H1 (cell line): Measurements from ENCODE around the gene CSF2RB. TPM values are rescaled to one million over a fixed set of nuclear protein-coding genes. Genes with fewer than 3 reads are reported as not detected.

Source experiments
- CTCF ChIA-PET: fragments of 300-600 bp; sonication (Branson Sonifier 250); formaldehyde crosslinking; loops from one replicate; lab custom pipeline; 2021; ENCODE audit not compliant: partially characterized antibody; lab: Charles Lee
- POLR2A ChIA-PET: fragments of 300-600 bp; sonication (Branson Sonifier 250); formaldehyde crosslinking; loops from one replicate; lab custom pipeline; 2021; ENCODE audit warnings: inconsistent platforms; ENCODE audit not compliant: partially characterized antibody; lab: Charles Lee
- DNase-seq, 2 experiments: peaks; one replicate each; pipeline versions ENCODE4 v3.0.0 to v3.0.0-alpha.2; 2010 to 2022; ENCODE audit warnings: low spot score in 2 of 2, low read depth in 1 of 2, mixed read lengths in 1 of 2
- FAIRE-seq: peaks from 2 replicates; lab custom pipeline; 2011; peaks lifted over from hg19 to GRCh38; lab: Jason Lieb, UNC
- H2AFZ ChIP-seq: 2 replicates; pipeline ENCODE4 v1.8.1; 2012; ENCODE audit warnings: low read length, inconsistent platforms
- H2AK5ac ChIP-seq: 2 replicates; pipeline ENCODE4 v1.6.1; 2013; ENCODE audit warnings: low read depth, low read length
- H2BK120ac ChIP-seq: replicated peaks from 2 replicates; pipeline ENCODE3; 2013; ENCODE audit warnings: low read depth, low read length, inconsistent platforms
- H2BK12ac ChIP-seq: 2 replicates; pipeline ENCODE4 v1.6.1; 2013; ENCODE audit warnings: low read depth, low read length
- H2BK15ac ChIP-seq: 2 replicates; pipeline ENCODE4 v1.6.1; 2013; ENCODE audit warnings: low read length
- H2BK20ac ChIP-seq: 2 replicates; pipeline ENCODE4 v1.6.1; 2013; ENCODE audit warnings: low read length
- H2BK5ac ChIP-seq: 2 replicates; pipeline ENCODE4 v1.6.1; 2013; ENCODE audit warnings: low read depth, low read length
- H3K14ac ChIP-seq: 2 replicates; pipeline ENCODE4 v1.6.1; 2013; ENCODE audit warnings: inconsistent platforms; ENCODE audit not compliant: insufficient read length
- H3K18ac ChIP-seq: 2 replicates; pipeline ENCODE4 v1.6.1; 2013; ENCODE audit warnings: low read length; ENCODE audit errors: extremely low read depth
- H3K23ac ChIP-seq: 2 replicates; pipeline ENCODE4 v1.6.1; 2013; ENCODE audit warnings: inconsistent platforms; ENCODE audit not compliant: insufficient read length
- H3K23me2 ChIP-seq: 2 replicates; pipeline ENCODE4 v1.6.1; 2013; ENCODE audit warnings: low read depth, low read length
- H3K27ac ChIP-seq: 2 replicates; pipeline ENCODE4 v1.6.1; 2011; ENCODE audit warnings: low read depth, low read length, inconsistent platforms
- H3K27me3 ChIP-seq, 4 experiments: replicated peaks in 1 of 4; 1 replicate in 1 of 4; 2 replicates in 3 of 4; pipeline versions ENCODE4 v1.6.1 to v1.8.1; 2011 to 2013; ENCODE audit warnings: low read length in 3 of 4, mild to moderate bottlenecking in 3 of 4, inconsistent platforms in 2 of 4, mixed read lengths in 2 of 4, moderate library complexity in 1 of 4; ENCODE audit not compliant: control insufficient read depth in 3 of 4, insufficient read depth in 3 of 4; ENCODE audit errors: extremely low read depth in 1 of 4
- H3K36me3 ChIP-seq, 4 experiments: 2 replicates each; pipeline versions ENCODE4 v1.6.1 to v1.8.1; 2011 to 2013; ENCODE audit warnings: mild to moderate bottlenecking in 4 of 4, low read length in 3 of 4, moderate library complexity in 2 of 4, control low read depth in 1 of 4, inconsistent platforms in 1 of 4; ENCODE audit not compliant: insufficient read depth in 4 of 4, control insufficient read depth in 2 of 4
- H3K4ac ChIP-seq: replicated peaks from 2 replicates; pipeline ENCODE3; 2013; ENCODE audit warnings: low read length, low read depth, mixed read lengths, inconsistent platforms; ENCODE audit not compliant: insufficient read length
- H3K4me1 ChIP-seq, 4 experiments: replicated peaks in 1 of 4; 1 replicate in 1 of 4; 2 replicates in 3 of 4; pipeline versions ENCODE4 v1.6.1 to v1.8.1; 2011 to 2013; ENCODE audit warnings: low read length in 3 of 4, inconsistent platforms in 2 of 4, mixed read lengths in 1 of 4; ENCODE audit not compliant: insufficient read depth in 4 of 4, control insufficient read depth in 3 of 4
- H3K4me2 ChIP-seq, 2 experiments: 2 replicates each; pipeline versions ENCODE4 v1.6.1 to v1.8.1; 2011 to 2013; ENCODE audit warnings: low read depth in 2 of 2, low read length in 2 of 2, control low read depth in 1 of 2, inconsistent platforms in 1 of 2, mild to moderate bottlenecking in 1 of 2; ENCODE audit not compliant: insufficient read depth in 1 of 2
- H3K4me3 ChIP-seq, 4 experiments: fragments of 200-600, 300-600 bp in 1 of 4; sonication (generic), shearing (Covaris generic), sonication (Bioruptor Twin) in 1 of 4; 2 replicates each; pipeline versions ENCODE4 v1.5.1 to v1.8.1; 2011 to 2016; ENCODE audit warnings: low read length in 4 of 4, low read depth in 3 of 4, control low read depth in 2 of 4, inconsistent platforms in 2 of 4, mild to moderate bottlenecking in 2 of 4, mixed read lengths in 1 of 4, moderate library complexity in 1 of 4; ENCODE audit not compliant: insufficient read depth in 2 of 4; ENCODE audit errors: extremely low read depth in 1 of 4
- H3K56ac ChIP-seq: replicated peaks from 2 replicates; pipeline ENCODE3; 2013; ENCODE audit warnings: low read depth, mild to moderate bottlenecking, mixed read lengths, low read length, inconsistent platforms; ENCODE audit not compliant: insufficient read length
- H3K79me1 ChIP-seq: 2 replicates; pipeline ENCODE4 v1.6.1; 2013; ENCODE audit warnings: low read depth, low read length, control low read depth
- H3K79me2 ChIP-seq, 2 experiments: 2 replicates each; pipeline versions ENCODE4 v1.6.1 to v1.8.1; 2012 to 2013; ENCODE audit warnings: low read length in 2 of 2, mild to moderate bottlenecking in 2 of 2, inconsistent platforms in 1 of 2; ENCODE audit not compliant: insufficient read depth in 2 of 2, control insufficient read depth in 1 of 2
- H3K9ac ChIP-seq, 4 experiments: replicated peaks in 1 of 4; 1 replicate in 1 of 4; 2 replicates in 3 of 4; pipeline versions ENCODE4 v1.6.1 to v1.8.1; 2011 to 2013; ENCODE audit warnings: low read depth in 3 of 4, low read length in 3 of 4, control low read depth in 2 of 4, mild to moderate bottlenecking in 2 of 4, moderate library complexity in 2 of 4, inconsistent platforms in 1 of 4; ENCODE audit errors: extremely low read depth in 1 of 4
- H3K9me3 ChIP-seq, 2 experiments: 2 replicates each; pipeline versions ENCODE4 v1.6.1 to v1.8.1; 2012 to 2013; ENCODE audit warnings: mild to moderate bottlenecking in 2 of 2, moderate library complexity in 2 of 2, control low read depth in 1 of 2, inconsistent platforms in 1 of 2, low read depth in 1 of 2, low read length in 1 of 2, mixed read lengths in 1 of 2; ENCODE audit not compliant: insufficient read depth in 2 of 2
- H4K20me1 ChIP-seq, 2 experiments: replicated peaks in 1 of 2; 2 replicates each; pipeline versions ENCODE3 to v1.8.1; 2011 to 2013; ENCODE audit warnings: inconsistent platforms in 2 of 2, low read length in 2 of 2, mild to moderate bottlenecking in 1 of 2; ENCODE audit not compliant: insufficient read depth in 2 of 2, control insufficient read depth in 1 of 2
- H4K5ac ChIP-seq: 2 replicates; pipeline ENCODE4 v1.6.1; 2013; ENCODE audit warnings: low read length, low read depth, mixed read lengths, inconsistent platforms; ENCODE audit not compliant: insufficient read length
- H4K8ac ChIP-seq: 2 replicates; pipeline ENCODE4 v1.8.0; 2013; ENCODE audit warnings: mild to moderate bottlenecking, moderate library complexity, low read length, inconsistent platforms; ENCODE audit not compliant: insufficient read depth; ENCODE audit errors: extremely low read depth
- H4K91ac ChIP-seq: replicated peaks from 2 replicates; pipeline ENCODE3; 2013; ENCODE audit warnings: low read length, mixed read lengths, inconsistent platforms; ENCODE audit not compliant: insufficient read length
- CREB1 ChIP-seq: IDR thresholded peaks from 2 replicates; pipeline ENCODE4 v1.6.1; 2012; ENCODE audit warnings: inconsistent platforms
- GTF2F1 ChIP-seq: IDR thresholded peaks from 2 replicates; pipeline ENCODE4 v1.6.1; 2012; ENCODE audit warnings: low read depth, low read length, improper control_type of control experiment, borderline replicate concordance
- KDM4A ChIP-seq: IDR thresholded peaks from one replicate; pipeline ENCODE4 v1.7.1; 2012; ENCODE audit warnings: low read depth, mild to moderate bottlenecking, moderate library complexity, low read length, inconsistent platforms; ENCODE audit not compliant: severe bottlenecking
- PHF8 ChIP-seq: fragments of 200-600 bp; sonication (generic); conservative IDR thresholded peaks from 2 replicates; pipeline ENCODE4 v1.7.1; 2012; ENCODE audit warnings: low read depth, mild to moderate bottlenecking, inconsistent platforms, low read length, moderate library complexity
- RAD21 ChIP-seq, 2 experiments: IDR thresholded peaks in 1 of 2; conservative IDR thresholded peaks in 1 of 2; 2 replicates each; pipeline ENCODE4 v1.6.1; 2011; ENCODE audit warnings: low read depth in 2 of 2, low read length in 2 of 2, improper control_type of control experiment in 1 of 2, inconsistent platforms in 1 of 2, mild to moderate bottlenecking in 1 of 2, moderate library complexity in 1 of 2
- TBP ChIP-seq: IDR thresholded peaks from 2 replicates; pipeline ENCODE4 v1.6.1; 2011; ENCODE audit warnings: low read depth, low read length, improper control_type of control experiment
- WGBS, 2 experiments: shearing (Covaris generic) in 1 of 2; methylation state at CpG; one replicate each; pipeline versions ENCODE4 v1.1.6 to v1.1.7; 2013 to 2015; ENCODE audit warnings: low lambda C conversion rate in 2 of 2, mixed read lengths in 2 of 2, inconsistent platforms in 1 of 2, low coverage in 1 of 2, missing lambda C conversion rate in 1 of 2; ENCODE audit not compliant: insufficient replicate concordance in 2 of 2, insufficient coverage in 1 of 2, insufficient read length in 1 of 2; ENCODE audit errors: extremely low coverage in 1 of 2, missing lambda C conversion rate in 1 of 2; 5-methylcytosine and 5-hydroxymethylcytosine counted together
- polyA plus RNA-seq, 7 experiments: library from polyadenylated mRNA; depleted of rRNA in 3 of 7; stranded (reverse) in 5 of 7; unstranded in 2 of 7; fragments of >200 nt in 5 of 7; fragments of 200-250 nt in 2 of 7; gene quantifications; 1 replicate in 5 of 7; 2 replicates in 1 of 7; 4 replicates in 1 of 7; pipeline versions ENCODE4 v1.2.1 to v1.2.3, GENCODE V29; 2011 to 2013; ENCODE audit warnings: missing spikeins in 2 of 7, mixed read lengths in 2 of 7
- total RNA-seq: library from RNA; stranded (reverse); fragmentation: NEBNext Ultra II Directional; extraction: Animal tissue kit (Norgen Biotek cat#: 25700); gene quantifications from 2 replicates; pipeline ENCODE4 v1.2.1, GENCODE V29; 2021

The CSF2RB gene
- total and polyA plus RNA-seq, 2 of the 8 experiments (the other 6 are each of a cell fraction or from before 2014, with no cell fraction given): not detected

DNA sequence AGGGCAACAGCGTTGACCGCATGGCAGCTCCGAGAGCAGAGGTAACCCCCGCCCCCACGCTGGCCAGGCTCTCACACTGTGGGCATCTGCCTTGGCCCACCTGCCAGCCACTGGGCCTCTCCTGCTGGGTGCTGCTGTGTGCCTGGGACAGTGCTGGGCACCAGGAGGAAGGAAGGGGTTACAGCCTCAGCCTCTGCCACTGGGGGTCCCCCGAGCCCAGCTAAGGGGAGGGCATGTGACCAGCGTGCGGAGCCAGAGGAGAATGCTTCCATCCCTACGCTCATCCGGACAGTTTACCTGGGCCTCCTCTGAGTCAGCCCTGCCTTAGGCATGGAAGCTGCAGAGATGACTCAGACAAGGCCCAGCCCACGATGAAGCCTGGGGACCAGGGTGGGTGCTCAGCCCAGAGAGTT is 41.8 kb upstream of the CSF2RB start:
- no peaks in the 10 kb centered on the region for H3K36me3 ChIP-seq
- FAIRE-seq: no peak
- peaks cover 10% of the 10 kb centered on the region; the same call in 1 of the 2 replicates for H3K23me2 ChIP-seq
- H2AK5ac ChIP-seq: no peak overlapping the region
- no peak overlapping the region for H4K5ac ChIP-seq
- no peak overlapping the region for H3K18ac ChIP-seq
- no peak overlapping the region for H3K14ac ChIP-seq
- peak overlapping the region; percentile 12; the same call in 1 of the 2 replicates for H2BK12ac ChIP-seq
- H2AFZ ChIP-seq: no peak overlapping the region
- no peak overlapping the region for H3K4me2 ChIP-seq
- H3K4me1 ChIP-seq: peaks cover 0 to 3% (median 0%) of the 10 kb centered on the region in 4 experiments; a peak in 1 of 7 replicates
- no peak overlapping the region for H3K23ac ChIP-seq
- no peak overlapping the region for H2BK5ac ChIP-seq
- H4K20me1 ChIP-seq: peaks cover 0 to 3% of the 10 kb centered on the region in 2 experiments
- H4K91ac ChIP-seq: no peak overlapping the region
- H4K8ac ChIP-seq: no peak overlapping the region; the same call in 1 of the 2 replicates
- ChIA-PET CTCF (interaction anchor here (0.7 to 7.7 kb wide), 13 partner anchors 13 to 328 kb away, joined by 3 to 89 read pairs (median 4); partner anchors contain the start of gene NCF4), POLR2A (interaction anchor here (1.0 kb wide), 1 partner anchor 8 kb away, joined by 4 read pairs; no protein-coding TSS in a partner anchor)
- no peak overlapping the region for H3K4me3 ChIP-seq
- no peak overlapping the region for H2BK120ac ChIP-seq
- H3K27me3 ChIP-seq: no peaks in the 10 kb centered on the region
- no peaks in the 10 kb centered on the region for H3K79me1 ChIP-seq
- no peaks in the 10 kb centered on the region for H3K79me2 ChIP-seq
- WGBS, 2 experiments: 82% methylated on average over 10 of the region's 11 CpGs; no CpG with 5 or more reads in 1 of the 2 experiments
- H2BK20ac ChIP-seq: no peak overlapping the region
- DNase-seq: no peak
- peak overlapping the region; percentile 72; the same call in 1 of the 2 replicates for H2BK15ac ChIP-seq
- no peak overlapping the region for H3K27ac ChIP-seq
- H3K9ac ChIP-seq: no peak overlapping the region
- H3K4ac ChIP-seq: no peak overlapping the region
- H3K56ac ChIP-seq: no peak overlapping the region
- H3K9me3 ChIP-seq: no peaks in the 10 kb centered on the region
- no peak for TF ChIP-seq PHF8
- TF ChIP-seq CREB1: no peak
- TF ChIP-seq GTF2F1: no peak
- TF ChIP-seq KDM4A: no peak
- TF ChIP-seq TBP: no peak
- peak; percentile 37 to 65 for TF ChIP-seq RAD21 (IDR thresholded peaks at IDR 0.05 in 1 of 2, conservative IDR thresholded peaks at IDR 0.05 in 1 of 2; ENCODE audit: low read depth in 2 of 2, low read length in 2 of 2)
